HS-5 (cell line): ENCODE measurements around the gene KRTAP5-5.
"Not testable (repeated sequence)": the region's sequence is repeated elsewhere in the genome, so short reads cannot be mapped to it uniquely, and the experiment has no call there.

ENCODE experiments used
- DNase-seq: peaks from one replicate; pipeline ENCODE4 v3.0.0-alpha.2; 2012; ENCODE audit warnings: low read depth

The KRTAP5-5 gene

DNA sequence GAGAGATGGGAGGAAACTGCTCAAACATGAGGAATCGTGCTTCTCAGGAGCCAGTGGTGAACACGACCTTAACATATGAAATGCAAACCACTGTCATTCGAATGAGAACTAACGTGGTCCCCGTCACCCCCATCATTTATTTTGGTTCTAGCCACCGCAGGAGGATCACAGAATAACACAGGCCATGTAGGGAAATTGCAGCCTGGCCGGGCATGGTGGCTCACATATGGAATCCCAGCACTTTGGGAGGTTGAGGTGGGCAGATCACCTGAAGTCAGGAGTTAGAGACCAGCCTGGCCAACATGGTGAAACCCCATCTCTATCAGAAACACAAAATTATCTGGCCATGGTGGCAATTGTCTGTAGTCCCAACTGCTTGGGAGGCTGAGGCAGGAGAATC lies 27.1 kb downstream of the KRTAP5-5 start:
- no peak for DNase-seq

DNA sequence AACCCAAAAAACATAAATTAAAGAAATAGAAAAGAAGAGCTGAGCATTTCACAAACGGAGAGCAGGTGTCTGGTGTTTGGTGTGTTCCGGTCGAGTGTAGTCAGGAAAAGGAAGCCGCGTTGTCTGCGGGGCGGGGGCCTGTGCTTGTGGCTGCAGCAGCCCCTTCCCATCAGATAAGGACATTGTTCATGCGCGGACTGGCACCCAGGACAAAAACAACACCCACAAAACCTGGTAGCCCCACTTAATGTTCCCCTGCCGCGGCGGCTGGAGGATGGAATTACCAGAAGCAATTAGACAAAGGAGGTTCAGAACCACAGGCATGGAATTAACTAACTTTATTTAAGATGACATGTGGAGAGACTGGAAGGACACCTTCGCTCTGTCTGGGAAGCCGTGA lies 29.9 kb downstream of the KRTAP5-5 start:
- no peak for DNase-seq

- DNase-seq, result no peak
Measured at GRCh38 chr11:1660111-1660867, 30.7 kb downstream of the KRTAP5-5 start.

GRCh38 chr11:1661454-1662269 lies 32.1 kb downstream of the KRTAP5-5 start:
- not testable (repeated sequence) for DNase-seq

GRCh38 chr11:1662699-1663283 lies 33.2 kb downstream of the KRTAP5-5 start:
- not testable (repeated sequence) for DNase-seq

DNA sequence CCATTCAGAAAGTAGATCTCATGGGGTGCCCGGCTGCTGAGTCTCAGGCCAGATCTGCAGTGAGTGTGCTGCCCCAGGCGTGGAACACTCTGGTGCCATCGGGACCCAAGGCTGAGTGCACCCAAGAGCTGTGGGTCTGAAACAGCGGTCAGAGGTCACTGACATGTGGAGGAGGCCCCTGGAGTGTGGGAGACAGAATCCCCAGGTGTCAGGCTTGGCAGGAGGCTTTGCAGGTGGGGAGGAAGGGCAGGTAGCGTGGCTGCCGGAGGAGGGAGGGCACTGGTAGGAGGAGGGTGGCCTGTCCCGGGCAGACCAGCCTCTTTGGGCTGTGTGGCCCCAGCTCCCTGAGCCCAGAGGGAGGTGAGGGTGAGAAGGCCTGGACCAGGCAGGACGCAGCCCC lies 35.7 kb downstream of the KRTAP5-5 start:
- no peak for DNase-seq

DNA sequence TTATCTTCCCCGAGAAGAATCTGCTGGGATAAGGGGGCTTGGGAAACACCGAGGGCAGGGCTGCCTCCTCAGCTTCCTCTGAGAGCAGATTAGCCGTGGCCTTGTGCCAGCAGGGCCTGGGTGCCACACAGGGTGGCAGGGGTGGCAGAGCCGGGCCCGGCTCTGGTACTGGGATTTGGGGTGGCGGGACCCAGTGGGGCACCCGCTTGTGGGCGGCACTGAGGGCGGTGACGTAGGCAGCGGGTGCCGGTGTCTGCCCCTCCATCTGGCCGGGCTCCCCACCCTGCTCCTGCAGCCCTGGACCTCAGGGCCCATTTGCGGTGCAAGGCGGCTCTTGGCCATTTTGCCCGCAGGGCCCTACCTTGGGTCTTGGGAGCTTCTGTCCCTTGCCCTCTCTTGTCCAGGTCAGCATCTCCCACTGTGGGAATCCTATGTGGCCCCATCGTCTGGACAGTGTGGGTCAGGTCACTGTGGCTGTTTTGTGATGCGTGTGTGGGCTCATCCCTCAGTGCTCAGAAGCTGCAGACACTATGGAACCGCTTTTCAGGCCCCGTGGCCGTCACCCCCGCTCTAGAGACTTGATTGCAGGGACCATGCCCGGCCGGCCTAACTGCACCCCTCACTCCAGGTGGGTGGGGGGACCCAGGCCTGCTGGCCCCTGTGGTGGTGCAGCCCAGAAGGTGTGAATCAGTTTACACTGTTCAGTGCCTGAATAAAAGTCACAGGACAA lies 37.7 kb downstream of the KRTAP5-5 start:
- DNase-seq, result no peak

DNA sequence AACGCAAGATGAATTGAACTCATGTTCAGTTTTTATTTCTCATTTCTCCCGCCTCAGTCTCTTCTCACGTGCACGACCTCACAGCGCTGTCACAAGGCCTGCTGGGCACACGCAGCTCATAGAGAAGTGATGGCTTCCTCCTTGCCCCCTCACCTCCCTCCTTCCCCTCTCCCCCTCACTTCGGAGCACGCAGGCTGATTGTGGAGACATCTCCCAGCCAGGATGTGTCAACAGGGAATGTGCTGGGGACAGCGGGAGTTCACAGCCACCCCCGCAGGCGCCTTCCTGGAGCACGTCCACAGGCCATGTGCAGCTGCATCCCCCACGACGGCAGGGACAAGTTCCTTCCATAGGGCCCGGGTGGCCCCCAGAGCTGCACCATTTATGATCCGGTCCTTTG lies 38.3 kb downstream of the KRTAP5-5 start:
- no peak for DNase-seq

GRCh38 chr11:1668911-1669473 lies 39.4 kb downstream of the KRTAP5-5 start:
- DNase-seq, result no peak

DNA sequence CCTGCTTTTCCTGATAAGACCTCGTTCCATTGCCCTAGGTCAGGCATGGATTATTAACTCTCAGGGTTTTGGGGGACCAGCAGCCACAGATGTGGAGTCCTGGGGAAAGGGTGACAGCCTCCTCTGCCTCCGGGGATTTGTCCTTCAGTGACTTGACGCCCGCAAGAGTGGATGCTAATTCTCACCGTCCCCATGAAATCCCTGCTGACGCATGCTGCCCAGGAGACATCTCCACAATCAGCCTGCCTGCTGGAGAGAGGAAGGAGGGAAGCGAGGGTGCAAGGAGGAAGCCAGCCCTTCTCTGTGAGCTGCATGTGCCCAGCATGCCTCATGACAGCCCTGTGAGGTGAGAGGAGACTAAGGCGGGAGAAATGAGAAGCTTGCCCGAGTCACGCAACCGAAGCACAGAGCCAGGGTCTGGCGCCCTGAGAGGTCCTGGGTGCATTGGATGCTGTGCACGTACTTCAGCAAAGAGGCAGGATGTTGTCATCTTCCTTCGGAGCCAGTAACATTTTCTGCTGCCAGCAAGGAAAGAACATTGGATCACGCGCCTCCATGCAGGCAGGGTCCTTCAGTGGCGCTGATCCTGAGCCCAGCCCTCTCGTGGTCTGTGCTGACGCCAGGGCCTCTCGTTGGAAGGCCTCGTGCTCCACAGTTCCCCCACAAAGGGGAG lies 40.1 kb downstream of the KRTAP5-5 start:
- DNase-seq, result no peak

DNA sequence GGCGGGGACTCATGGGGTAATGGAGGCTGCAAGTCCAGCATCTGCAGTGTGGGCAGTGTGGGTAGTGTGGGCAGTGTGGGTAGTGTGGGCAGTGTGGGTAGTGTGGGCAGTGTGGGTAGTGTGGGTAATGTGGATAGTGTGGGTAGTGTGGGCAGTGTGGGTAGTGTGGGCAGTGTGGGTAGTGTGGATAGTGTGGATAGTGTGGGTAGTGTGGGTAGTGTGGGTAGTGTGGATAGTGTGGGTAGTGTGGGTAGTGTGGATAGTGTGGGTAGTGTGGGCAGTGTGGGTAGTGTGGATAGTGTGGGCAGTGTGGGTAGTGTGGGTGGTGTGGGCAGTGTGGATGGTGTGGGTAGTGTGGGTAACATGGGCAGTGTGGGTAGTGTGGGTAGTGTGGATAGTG lies 40.9 kb downstream of the KRTAP5-5 start:
- not testable (repeated sequence) for DNase-seq

- DNase-seq, result no peak
Measured at GRCh38 chr11:1670905-1671371, 41.4 kb downstream of the KRTAP5-5 start.

DNA sequence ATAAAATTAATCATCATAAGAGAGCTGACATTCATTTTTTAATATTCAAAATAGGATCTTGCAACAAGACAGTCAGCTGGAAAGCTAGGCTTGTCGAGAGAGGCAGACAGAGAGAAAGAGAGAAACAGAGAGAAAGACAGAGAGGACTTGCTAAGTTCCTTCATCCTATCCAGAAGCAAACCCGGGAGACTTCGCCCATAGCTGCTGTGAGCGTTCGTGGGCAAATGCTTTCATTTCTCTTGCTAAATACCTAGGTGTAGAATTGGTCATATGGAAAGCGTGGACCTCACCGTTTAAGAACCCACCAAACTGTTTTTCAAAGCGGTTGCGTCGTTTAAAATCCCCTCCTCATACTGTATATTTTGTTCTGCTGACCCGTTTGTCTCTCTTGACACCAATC lies 42.1 kb downstream of the KRTAP5-5 start:
- no peak for DNase-seq

- DNase-seq, result no peak
Measured at GRCh38 chr11:1672613-1673350, 43.2 kb downstream of the KRTAP5-5 start.

DNA sequence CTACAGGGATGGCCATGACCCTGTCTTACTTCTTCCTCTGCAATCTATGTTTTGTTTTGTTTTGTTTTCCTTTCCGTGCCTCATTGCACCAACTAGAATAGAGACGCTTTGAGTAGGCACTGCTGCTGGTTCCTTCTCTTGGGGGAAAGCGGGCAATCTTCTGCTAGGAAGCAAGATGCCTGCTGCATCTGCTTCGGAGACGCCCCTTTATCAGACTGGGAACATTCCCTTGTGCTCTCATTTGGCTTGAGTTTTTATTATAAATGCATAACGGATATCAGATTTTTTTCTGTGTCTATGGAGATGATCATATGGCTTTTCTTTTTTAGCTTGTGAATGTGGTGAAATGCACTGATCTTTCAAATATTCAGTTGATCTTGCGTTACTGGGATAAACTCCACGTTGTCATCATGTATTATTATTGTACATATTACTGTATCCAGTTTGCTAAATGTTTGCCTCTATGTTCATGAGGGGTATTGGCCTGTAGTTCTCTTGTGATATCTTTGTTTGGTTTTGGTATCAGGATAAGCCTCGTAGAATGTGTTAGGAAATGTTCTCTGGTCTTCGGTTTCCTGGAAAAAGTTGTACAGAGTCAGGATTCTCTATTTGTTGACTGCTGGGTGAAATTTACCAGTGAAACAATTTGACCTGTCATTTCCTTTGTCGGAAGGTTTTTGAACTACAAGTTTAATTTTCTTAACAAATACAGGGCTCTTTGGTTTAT lies 44.0 kb downstream of the KRTAP5-5 start:
- DNase-seq, result no peak

- DNase-seq, result no peak
Measured at GRCh38 chr11:1674173-1675131, 44.9 kb downstream of the KRTAP5-5 start.

DNA sequence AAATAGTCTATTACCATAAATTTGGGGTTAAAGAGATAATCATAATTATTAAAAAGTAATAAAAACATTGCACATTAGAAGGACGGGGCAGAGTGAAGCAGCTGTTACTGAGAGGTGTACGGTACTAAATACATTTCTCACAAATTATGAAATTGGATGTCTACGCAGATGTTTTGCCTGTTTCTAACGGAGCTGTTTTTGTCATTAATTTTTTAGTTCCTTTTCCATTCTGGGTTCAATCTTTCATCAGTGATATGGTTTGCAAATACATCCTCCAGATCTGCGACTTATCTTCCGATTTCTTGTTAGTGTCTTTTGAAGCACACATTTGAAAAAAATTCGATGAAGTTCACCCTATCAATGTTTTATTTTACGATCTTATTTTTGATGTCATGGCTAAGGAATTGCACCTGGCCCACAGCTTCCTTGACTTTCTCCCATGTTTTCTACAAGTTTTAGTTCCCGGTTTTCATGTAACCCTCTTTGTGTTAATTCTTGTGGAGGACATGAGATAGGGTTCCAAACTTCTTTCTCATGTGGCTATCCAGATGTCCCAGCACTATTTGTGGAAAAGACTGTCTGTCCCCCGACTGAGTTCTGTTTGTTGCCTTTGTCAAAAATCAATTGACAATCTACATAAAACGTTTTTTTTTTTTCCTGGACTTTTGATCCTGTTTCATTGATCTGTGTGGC lies 46.1 kb downstream of the KRTAP5-5 start:
- DNase-seq, result no peak

GRCh38 chr11:1676229-1676740 lies 46.7 kb downstream of the KRTAP5-5 start:
- no peak for DNase-seq
